GM12874 (cell line): ENCODE data around the gene GBF1.

Experiments
- TF ChIP-seq, protein P1 (sequence below): IDR thresholded peaks from 2 replicates; pipeline ENCODE4 v1.5.1; 2011; ENCODE audit warnings: low read depth, mild to moderate bottlenecking, control low read depth, low read length, moderate library complexity; ENCODE audit not compliant: insufficient read depth

The GBF1 gene

DNA sequence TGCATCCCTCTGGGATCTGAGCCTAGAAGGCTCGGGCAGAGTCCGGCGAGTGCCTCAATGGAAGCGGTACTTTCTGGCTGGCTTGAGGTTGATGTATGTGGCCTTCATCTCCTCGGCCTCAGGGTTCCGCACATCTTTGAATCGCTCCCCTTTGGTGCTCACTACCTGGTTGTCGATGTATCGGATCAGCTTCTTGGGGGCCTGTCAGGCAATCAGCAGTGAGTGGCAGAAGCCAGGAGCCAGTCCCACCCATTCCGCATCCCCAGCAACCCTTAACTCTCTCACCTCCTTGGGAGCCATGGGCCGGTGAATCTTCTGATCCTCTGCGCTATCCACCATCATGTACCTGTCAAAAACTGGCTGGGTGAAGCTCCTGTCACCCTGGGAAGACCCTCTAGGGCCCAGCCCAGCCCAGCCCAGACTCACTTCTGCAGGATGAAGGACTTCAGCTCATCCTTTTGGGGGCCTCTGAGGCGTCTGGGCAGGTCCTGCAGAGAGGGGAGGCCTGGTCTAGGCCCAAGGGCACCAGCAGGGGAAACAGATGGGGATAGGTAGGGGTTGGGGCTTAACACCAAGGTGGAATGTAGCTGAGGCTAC lies 178.1 kb downstream of the GBF1 start:
- TF ChIP-seq, protein P1, sequence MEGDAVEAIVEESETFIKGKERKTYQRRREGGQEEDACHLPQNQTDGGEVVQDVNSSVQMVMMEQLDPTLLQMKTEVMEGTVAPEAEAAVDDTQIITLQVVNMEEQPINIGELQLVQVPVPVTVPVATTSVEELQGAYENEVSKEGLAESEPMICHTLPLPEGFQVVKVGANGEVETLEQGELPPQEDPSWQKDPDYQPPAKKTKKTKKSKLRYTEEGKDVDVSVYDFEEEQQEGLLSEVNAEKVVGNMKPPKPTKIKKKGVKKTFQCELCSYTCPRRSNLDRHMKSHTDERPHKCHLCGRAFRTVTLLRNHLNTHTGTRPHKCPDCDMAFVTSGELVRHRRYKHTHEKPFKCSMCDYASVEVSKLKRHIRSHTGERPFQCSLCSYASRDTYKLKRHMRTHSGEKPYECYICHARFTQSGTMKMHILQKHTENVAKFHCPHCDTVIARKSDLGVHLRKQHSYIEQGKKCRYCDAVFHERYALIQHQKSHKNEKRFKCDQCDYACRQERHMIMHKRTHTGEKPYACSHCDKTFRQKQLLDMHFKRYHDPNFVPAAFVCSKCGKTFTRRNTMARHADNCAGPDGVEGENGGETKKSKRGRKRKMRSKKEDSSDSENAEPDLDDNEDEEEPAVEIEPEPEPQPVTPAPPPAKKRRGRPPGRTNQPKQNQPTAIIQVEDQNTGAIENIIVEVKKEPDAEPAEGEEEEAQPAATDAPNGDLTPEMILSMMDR, result no peak

DNA sequence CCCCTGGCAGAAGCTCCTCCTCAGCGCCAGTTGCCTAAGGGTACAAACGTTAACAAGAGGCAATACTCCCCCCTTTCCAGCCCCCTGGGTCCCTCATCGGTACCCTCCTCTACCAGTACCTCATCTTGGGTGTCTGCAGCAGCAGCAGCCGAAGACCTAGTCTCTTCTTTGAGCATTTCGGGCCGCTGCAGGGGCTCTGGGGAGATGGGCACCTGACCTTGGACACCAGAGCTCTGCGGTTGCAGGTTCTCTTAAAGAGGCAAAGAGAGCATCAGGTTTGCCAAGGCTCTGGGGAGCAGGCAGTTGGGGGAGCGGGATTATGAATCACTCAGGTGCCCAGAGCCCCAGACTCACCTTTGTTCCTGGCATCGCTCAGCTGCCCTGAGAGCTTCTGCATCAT lies 178.8 kb downstream of the GBF1 start:
- TF ChIP-seq, protein P1, result no peak

DNA sequence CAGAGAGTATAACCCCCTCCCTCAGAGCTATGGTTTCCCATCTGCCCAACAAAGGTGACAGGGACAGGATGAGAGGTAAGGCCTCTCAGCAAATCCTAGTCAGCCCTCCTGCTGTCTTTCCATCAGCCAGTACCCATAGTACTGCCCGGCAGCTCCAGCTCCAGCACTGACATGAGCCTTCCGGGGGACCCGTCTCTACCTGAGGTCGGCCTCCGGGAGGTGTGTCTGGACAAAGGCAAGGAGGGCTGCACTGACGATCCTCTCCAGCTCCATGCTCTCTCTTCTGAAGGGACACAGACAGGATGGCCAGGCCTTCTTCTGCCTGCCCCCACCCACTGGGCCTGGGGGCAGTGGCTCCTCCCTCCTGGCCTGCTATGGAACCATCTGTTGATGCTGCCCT lies 179.6 kb downstream of the GBF1 start:
- TF ChIP-seq, protein P1, result no peak

DNA sequence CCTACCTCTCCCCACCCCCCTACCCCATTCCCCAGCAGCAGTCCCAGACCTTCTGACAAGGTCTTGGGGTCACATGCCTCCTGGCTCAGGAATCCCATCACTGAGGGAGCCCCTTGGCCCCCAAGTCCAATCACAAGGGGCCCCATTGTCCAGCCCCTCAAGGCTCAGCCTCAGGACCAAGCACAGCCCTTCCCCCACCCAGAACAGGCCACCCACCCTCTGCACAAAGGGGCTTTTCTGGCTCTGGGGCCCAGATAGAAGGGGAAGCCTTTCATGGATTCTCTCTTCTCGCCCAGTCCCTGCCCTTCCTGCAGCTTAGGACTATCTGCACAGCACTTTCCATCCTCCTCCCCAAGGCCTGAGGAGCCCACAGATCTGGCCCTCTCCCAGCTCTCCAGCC lies 180.1 kb downstream of the GBF1 start:
- TF ChIP-seq, protein P1, result no peak

- TF ChIP-seq, protein P1, result no peak
Measured at GRCh38 chr10:102426803-102427287, 181.5 kb downstream of the GBF1 start.

GRCh38 chr10:102429468-102429867 lies 184.1 kb downstream of the GBF1 start:
- TF ChIP-seq, protein P1, result no peak

DNA sequence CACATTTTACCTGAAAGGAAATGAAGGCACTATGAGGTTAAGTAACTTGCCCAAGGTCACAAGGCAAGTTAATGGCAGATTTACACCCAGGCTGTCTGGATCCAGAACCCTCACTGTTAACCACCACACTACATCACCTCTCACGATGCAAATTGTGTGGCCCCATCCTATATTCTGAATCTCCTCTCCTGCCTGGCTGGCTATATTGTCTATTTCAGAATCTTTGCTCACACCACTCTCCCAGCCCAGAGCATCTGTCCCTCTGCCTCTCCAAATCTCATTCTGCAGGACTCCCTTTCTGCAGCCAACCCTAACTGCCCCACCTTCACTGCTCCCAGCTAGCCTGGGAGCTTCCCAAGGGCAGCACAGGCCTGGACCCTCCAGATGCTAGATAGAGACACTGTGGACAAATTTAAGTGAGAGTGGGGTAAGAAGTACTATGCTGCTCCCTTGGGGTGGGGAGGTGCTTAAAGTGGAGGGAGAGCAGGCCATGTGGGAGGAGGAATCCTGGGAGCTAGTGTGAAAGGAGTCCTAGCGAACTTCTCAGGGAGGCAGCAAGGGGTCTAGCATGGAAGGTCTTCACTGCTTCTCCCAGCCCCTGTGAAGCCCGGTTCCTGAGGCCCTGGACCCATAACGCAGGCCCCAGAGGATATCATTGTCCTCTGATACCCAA lies 186.3 kb downstream of the GBF1 start:
- TF ChIP-seq, protein P1, result no peak
